AG04449 (cell line): Measurements from ENCODE around the gene NAPB.

Source experiments
- CTCF ChIA-PET: fragments of 350-600 bp; formaldehyde crosslinking; extraction: SDS; loops from one replicate; lab custom pipeline; 2021; ENCODE audit warnings: antibody characterized with exemption; lab: Yijun Ruan, JAX
- POLR2A ChIA-PET: fragments of 400-600, 350-600 bp; formaldehyde crosslinking; extraction: SDS; loops from one replicate; lab custom pipeline; 2020; ENCODE audit warnings: antibody characterized with exemption, inconsistent platforms; lab: Yijun Ruan, JAX
- DNase-seq: peaks from one replicate; pipeline ENCODE4 v3.0.0-alpha.2; 2010; ENCODE audit warnings: low read depth, low spot score
- H3K4me3 ChIP-seq: 2 replicates; pipeline ENCODE4 v1.5.1; 2011; ENCODE audit warnings: low read depth, mild to moderate bottlenecking, control low read depth, low read length
- TF ChIP-seq, protein P1 (sequence below): IDR thresholded peaks from one replicate; pipeline ENCODE4 v1.5.1; 2011; ENCODE audit warnings: mild to moderate bottlenecking, moderate library complexity, low read length, control low read depth, inconsistent platforms; ENCODE audit not compliant: insufficient read depth; ENCODE audit errors: missing control alignments

NAPB gene

DNA sequence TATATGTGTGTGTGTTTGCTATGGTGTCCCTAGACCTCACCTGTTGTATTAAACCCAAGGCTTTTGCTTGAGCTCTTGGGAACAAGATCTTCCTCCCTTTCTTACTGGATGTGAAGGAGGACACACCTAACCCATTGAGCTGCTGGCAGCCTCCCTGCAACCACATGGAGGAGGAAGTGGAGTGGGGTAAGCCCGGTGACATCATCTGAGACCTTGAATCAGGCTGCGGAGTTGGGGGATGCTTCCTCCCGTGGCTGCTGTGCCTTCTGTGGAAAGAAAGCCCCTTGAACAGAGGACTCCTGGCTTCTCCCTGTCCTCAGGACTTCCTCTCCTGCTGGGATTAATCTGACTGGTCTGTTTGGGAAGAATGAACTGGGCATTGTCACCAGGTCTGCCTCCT is 28.1 kb upstream of the NAPB start:
- ChIA-PET POLR2A (no interaction called here), CTCF (interaction anchor here (1.4 kb wide), 1 partner anchor 157 kb away, joined by 3 read pairs; no protein-coding TSS in a partner anchor)
- TF ChIP-seq, protein P1, sequence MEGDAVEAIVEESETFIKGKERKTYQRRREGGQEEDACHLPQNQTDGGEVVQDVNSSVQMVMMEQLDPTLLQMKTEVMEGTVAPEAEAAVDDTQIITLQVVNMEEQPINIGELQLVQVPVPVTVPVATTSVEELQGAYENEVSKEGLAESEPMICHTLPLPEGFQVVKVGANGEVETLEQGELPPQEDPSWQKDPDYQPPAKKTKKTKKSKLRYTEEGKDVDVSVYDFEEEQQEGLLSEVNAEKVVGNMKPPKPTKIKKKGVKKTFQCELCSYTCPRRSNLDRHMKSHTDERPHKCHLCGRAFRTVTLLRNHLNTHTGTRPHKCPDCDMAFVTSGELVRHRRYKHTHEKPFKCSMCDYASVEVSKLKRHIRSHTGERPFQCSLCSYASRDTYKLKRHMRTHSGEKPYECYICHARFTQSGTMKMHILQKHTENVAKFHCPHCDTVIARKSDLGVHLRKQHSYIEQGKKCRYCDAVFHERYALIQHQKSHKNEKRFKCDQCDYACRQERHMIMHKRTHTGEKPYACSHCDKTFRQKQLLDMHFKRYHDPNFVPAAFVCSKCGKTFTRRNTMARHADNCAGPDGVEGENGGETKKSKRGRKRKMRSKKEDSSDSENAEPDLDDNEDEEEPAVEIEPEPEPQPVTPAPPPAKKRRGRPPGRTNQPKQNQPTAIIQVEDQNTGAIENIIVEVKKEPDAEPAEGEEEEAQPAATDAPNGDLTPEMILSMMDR = no peak
- no peak for DNase-seq
- no peak overlapping the region for H3K4me3 ChIP-seq

DNA sequence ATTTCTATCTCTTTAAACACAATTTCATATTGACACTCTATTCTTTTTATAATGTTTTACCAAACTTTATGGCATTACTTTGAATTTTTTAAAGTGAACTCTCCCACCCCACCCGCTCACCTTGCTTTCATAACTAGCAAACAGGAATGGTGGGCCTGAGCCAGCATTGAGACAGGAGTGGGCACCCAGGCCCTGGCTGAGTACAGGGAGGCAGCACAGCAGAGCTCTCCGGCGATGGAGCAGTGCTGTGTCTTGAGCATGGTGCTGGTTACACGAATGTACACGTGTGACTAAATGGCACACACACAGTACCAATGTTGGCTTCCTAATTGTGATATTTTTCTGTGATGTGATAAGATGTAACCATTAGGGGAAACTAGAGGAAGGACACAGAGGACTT is 26.9 kb upstream of the NAPB start:
- TF ChIP-seq, protein P1 = no peak
- no peak for DNase-seq
- ChIA-PET POLR2A (no interaction called here), CTCF (interaction anchor here (10.3 kb wide), 1 partner anchor 159 kb away, joined by 195 read pairs; the partner anchor contains the start of gene CST9)
- no peak overlapping the region for H3K4me3 ChIP-seq

DNA sequence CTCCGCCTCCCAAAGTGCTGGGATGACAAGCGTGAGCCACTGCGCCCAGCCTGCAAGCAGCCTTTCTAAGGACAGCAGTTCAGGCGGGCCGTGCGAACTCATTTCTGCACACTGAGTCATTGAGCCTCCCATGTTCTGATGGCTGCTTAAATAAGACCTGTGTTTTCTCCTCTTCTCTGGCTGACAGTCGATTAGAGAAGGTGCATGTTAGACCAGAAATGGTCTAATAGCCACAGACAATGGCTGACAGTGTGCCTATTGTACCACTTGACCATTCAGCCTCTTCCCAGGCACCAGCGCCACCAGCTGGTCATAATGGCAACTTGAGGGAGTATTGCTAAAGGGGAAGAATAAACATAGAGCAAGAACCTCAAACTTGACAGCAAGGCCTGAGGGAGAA is 25.2 kb upstream of the NAPB start:
- POLR2A ChIA-PET = no interaction called here

DNA sequence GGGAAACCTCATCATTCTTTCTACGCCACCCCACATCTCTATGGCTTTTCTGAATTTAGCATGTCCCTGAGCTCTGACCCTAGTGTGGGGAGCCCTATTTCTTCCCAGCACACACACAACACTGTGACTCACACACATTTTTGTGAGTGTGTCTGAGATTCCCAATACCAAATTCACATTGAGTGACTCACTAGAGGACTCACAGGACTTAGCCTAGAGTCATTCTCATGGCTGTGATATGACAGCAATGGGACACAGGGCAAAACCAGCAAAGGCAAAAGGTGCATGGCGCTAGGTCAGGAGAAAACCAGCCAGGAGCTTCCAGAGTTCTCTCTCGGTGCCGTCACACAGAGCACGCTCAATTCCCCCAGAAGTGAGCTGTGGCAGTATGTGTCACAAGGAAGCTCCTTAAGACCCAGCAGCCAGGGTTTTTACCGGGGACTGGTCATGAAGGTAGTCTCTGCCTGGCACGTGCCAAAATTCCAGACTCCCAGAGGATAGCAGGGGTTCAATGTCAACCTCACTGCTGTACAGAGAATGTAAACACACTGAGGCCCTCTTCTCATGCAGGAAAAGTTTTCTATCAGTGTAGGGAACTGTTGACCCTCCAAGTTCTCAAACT is 24.4 kb upstream of the NAPB start:
- DNase-seq = peak; percentile 53
- H3K4me3 ChIP-seq = no peak overlapping the region
- CTCF ChIA-PET = interaction anchor here (0.7 to 10.3 kb wide), 3 partner anchors 13 to 161 kb away, joined by 3 to 195 read pairs (median 10); partner anchors contain the start of genes CST9 and NXT1
- TF ChIP-seq, protein P1 = no peak
- POLR2A ChIA-PET = interaction anchor here (0.7 to 0.9 kb wide), 2 partner anchors 159 to 192 kb away, joined by 3 read pairs; partner anchors contain the start of gene CST3

More for the DNA sequence above, 25.2 kb upstream of the NAPB start:
- TF ChIP-seq, protein P1 = peak; percentile 53
- CTCF ChIA-PET = interaction anchor here (1.2 to 10.3 kb wide), 3 partner anchors 97 to 755 kb away, joined by 3 to 195 read pairs (median 10); partner anchors contain the start of genes CST9 and NXT1
- no peak for DNase-seq
- H3K4me3 ChIP-seq = no peak overlapping the region

DNA sequence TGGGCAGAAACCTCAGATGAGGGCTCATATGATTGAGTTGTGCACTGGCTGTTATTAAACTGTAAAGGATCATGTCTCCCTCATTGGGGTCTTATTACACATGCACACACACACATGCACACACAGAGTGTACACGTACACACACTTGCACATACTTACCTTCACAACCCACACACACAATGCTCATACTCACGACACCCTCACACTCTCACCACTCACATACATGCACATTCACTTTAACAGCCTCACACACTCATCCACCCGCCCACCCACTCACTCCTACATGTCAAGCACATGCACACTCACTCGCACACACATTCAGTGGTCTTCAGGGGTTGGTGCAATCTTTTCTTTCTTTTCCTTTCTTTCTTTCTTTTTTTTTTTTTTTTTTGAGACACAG is 23.6 kb upstream of the NAPB start:
- no peak overlapping the region for H3K4me3 ChIP-seq
- TF ChIP-seq, protein P1 = no peak
- POLR2A ChIA-PET = interaction anchor here (0.9 kb wide), 1 partner anchor 193 kb away, joined by 3 read pairs; the partner anchor contains the start of gene CST3
- CTCF ChIA-PET = interaction anchor here (0.9 to 10.3 kb wide), 5 partner anchors 9 to 162 kb away, joined by 3 to 195 read pairs (median 5); partner anchors contain the start of genes CST9 and NXT1
- DNase-seq = no peak

DNA sequence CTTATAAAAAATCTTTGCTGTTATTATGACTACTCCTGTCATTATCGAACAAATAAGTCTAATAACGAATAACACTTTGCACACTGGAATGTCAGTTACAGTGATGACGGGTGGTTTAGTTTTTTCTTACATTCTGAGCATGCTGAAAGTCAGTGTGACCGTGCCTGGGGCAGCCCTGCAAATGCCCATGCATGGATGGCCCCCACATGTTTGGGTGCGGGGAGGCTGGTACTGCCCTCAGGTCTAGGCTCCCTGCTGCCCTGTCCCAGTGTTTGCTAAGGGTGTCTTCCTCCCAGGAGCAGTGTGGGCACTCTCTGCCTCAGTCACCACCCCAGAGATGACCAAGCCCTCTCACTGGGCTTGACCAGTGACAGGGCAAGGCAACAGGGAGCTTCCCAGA is 21.1 kb upstream of the NAPB start:
- CTCF ChIA-PET = interaction anchor here (0.6 to 10.3 kb wide), 19 partner anchors 8 to 224 kb away, joined by 3 to 195 read pairs (median 5); partner anchors contain the start of genes CST11, CST9 and NAPB
- POLR2A ChIA-PET = no interaction called here
- no peak for DNase-seq

More for the DNA sequence above, 21.1 kb upstream of the NAPB start:
- TF ChIP-seq, protein P1 = no peak
- H3K4me3 ChIP-seq = no peak overlapping the region
